Gastroesophageal sphincter (tissue), 4 donors: ENCODE measurements around the gene ARPC5L. TPM values are rescaled to one million over a fixed set of nuclear protein-coding genes. Genes with fewer than 3 reads are reported as not detected.

Experiments
- ATAC-seq: fragments of 150-250 bp; one replicate; pipeline ENCODE4 v1.9.1; 2016; ENCODE audit warnings: mild to moderate bottlenecking, moderate library complexity
- H3K27ac ChIP-seq, 4 donors: fragments of 200-600 bp; sonication (generic) in 3 of 4; 1 replicate in 3 of 4; 2 replicates in 1 of 4; pipeline ENCODE4 v1.5.1; 2016 to 2019
- H3K27me3 ChIP-seq: fragments of 200-600 bp; sonication (generic); one replicate; pipeline ENCODE4 v1.5.1; 2019
- H3K36me3 ChIP-seq, 2 donors: fragments of 200-600 bp; sonication (generic); one replicate each; pipeline ENCODE4 v1.5.1; 2019; ENCODE audit warnings: control low read depth in 1 of 2
- H3K4me1 ChIP-seq, 3 donors: fragments of 200-600 bp; sonication (generic); 1 replicate in 2 of 3; 2 replicates in 1 of 3; pipeline ENCODE4 v1.5.1; 2016 to 2019; ENCODE audit warnings: control low read depth in 2 of 3
- H3K4me3 ChIP-seq, 2 donors: fragments of 200-600 bp; sonication (generic); one replicate each; pipeline ENCODE4 v1.5.1; 2019; ENCODE audit warnings: mild to moderate bottlenecking in 1 of 2, moderate library complexity in 1 of 2
- H3K9me3 ChIP-seq, 3 donors: fragments of 200-600 bp; sonication (generic); one replicate each; pipeline ENCODE4 v1.5.1; 2017 to 2019; ENCODE audit warnings: control low read depth in 2 of 3
- CTCF ChIP-seq, 4 experiments: fragments of 200-600 bp in 2 of 4; fragments of 450-650 bp in 2 of 4; sonication (generic) in 1 of 4; IDR thresholded peaks; one replicate each; pipeline ENCODE4 v1.5.1; 2017 to 2019; ENCODE audit warnings: antibody characterized with exemption in 4 of 4, mild to moderate bottlenecking in 2 of 4, moderate library complexity in 2 of 4
- EP300 ChIP-seq: sonication (generic); formaldehyde crosslinking; IDR thresholded peaks from one replicate; pipeline ENCODE4 v1.6.1; 2017; ENCODE audit warnings: antibody characterized with exemption, mild to moderate bottlenecking
- POLR2A ChIP-seq, 2 donors: fragments of 450-650 bp; IDR thresholded peaks; one replicate each; pipeline ENCODE4 v1.6.1; 2017; ENCODE audit warnings: antibody characterized with exemption in 2 of 2, mild to moderate bottlenecking in 2 of 2, moderate library complexity in 1 of 2
- POLR2AphosphoS5 ChIP-seq: sonication (generic); formaldehyde crosslinking; IDR thresholded peaks from one replicate; pipeline ENCODE4 v1.6.1; 2017; ENCODE audit warnings: antibody characterized with exemption
- WGBS, 2 donors: methylation state at CpG; one replicate each; pipeline ENCODE4 v1.1.5; 2018; ENCODE audit warnings: low coverage in 1 of 2; 5-methylcytosine and 5-hydroxymethylcytosine counted together
- total RNA-seq, 4 donors: library from RNA; depleted of rRNA; stranded (reverse); fragments of >200 nt; gene quantifications; one replicate each; pipeline ENCODE4 v1.1.0, GENCODE V29; 2016

The ARPC5L gene
- total RNA-seq, 4 donors from 2014 or later: 19.9 to 27.6 (median 20.3) TPM

- H3K36me3 ChIP-seq: peaks cover 0 to 29% of the 10 kb centered on the region in 2 donors
- WGBS, 2 donors: 53% methylated on average over 3 of the region's 11 CpGs; no CpG with 5 or more reads in 1 of the 2 donors
- peak overlapping the region in 1 of 2 donors; percentile 53 for H3K4me3 ChIP-seq
- no peaks in the 10 kb centered on the region for H3K9me3 ChIP-seq
- no peak for TF ChIP-seq POLR2A (IDR thresholded peaks at IDR 0.05)
- no peak for TF ChIP-seq EP300
- TF ChIP-seq POLR2AphosphoS5: no peak
- no peak for TF ChIP-seq CTCF (IDR thresholded peaks at IDR 0.05)
- H3K27me3 ChIP-seq: no peaks in the 10 kb centered on the region
- peak; percentile 24 for ATAC-seq
- peaks cover 0 to 40% (median 9%) of the 10 kb centered on the region in 3 donors for H3K4me1 ChIP-seq
- peak overlapping the region in 3 of 4 donors; percentile 65 to 78 (median 66) for H3K27ac ChIP-seq
These were observed 8.3 kb upstream of the ARPC5L start for GRCh38 chr9:124853605-124854143.

- TF ChIP-seq POLR2AphosphoS5 (no peak), POLR2A (IDR thresholded peaks at IDR 0.05) (no peak), EP300 (no peak), CTCF (IDR thresholded peaks at IDR 0.05) (no peak)
- Histone ChIP-seq H3K27me3 (no peaks in the 10 kb centered on the region), H3K4me1 (peaks cover 0 to 45% (median 9%) of the 10 kb centered on the region in 3 donors), H3K27ac (peak overlapping the region in 1 of 4 donors; percentile 78), H3K9me3 (no peaks in the 10 kb centered on the region), H3K4me3 (no peak overlapping the region), H3K36me3 (peaks cover 0 to 34% of the 10 kb centered on the region in 2 donors)
- no peak for ATAC-seq
- 86% methylated on average over 2 of the region's 8 CpGs; no CpG with 5 or more reads in 1 of the 2 donors for WGBS, 2 donors
These were observed 7.8 kb upstream of the ARPC5L start for GRCh38 chr9:124854161-124854560.

- Histone ChIP-seq H3K4me1 (peaks cover 0 to 48% (median 9%) of the 10 kb centered on the region in 3 donors), H3K4me3 (no peak overlapping the region), H3K9me3 (no peaks in the 10 kb centered on the region), H3K36me3 (peaks cover 0 to 40% of the 10 kb centered on the region in 2 donors), H3K27me3 (no peaks in the 10 kb centered on the region), H3K27ac (no peak overlapping the region)
- TF ChIP-seq POLR2A (IDR thresholded peaks at IDR 0.05) (no peak), EP300 (no peak), CTCF (IDR thresholded peaks at IDR 0.05) (no peak), POLR2AphosphoS5 (no peak)
- 54 to 71% methylated on average over 2 to 6 of the region's 7 CpGs for WGBS, 2 donors
- no peak for ATAC-seq
These were observed 7.1 kb upstream of the ARPC5L start for GRCh38 chr9:124854822-124855221.

GRCh38 chr9:124855566-124855943 lies 6.4 kb upstream of the ARPC5L start:
- H3K36me3 ChIP-seq: peaks cover 0 to 48% of the 10 kb centered on the region in 2 donors
- H3K4me3 ChIP-seq: no peak overlapping the region
- no peak for ATAC-seq
- no peaks in the 10 kb centered on the region for H3K27me3 ChIP-seq
- no peaks in the 10 kb centered on the region for H3K9me3 ChIP-seq
- no peak overlapping the region for H3K27ac ChIP-seq
- TF ChIP-seq POLR2AphosphoS5 (no peak), POLR2A (IDR thresholded peaks at IDR 0.05) (no peak), CTCF (IDR thresholded peaks at IDR 0.05) (no peak), EP300 (no peak)
- no CpG with 5 or more reads among the region's 18 CpGs for WGBS, 2 donors
- H3K4me1 ChIP-seq: peaks cover 0 to 48% (median 11%) of the 10 kb centered on the region in 3 donors
